ENCODE results near the gene PCCA. TPM values are rescaled to one million over a fixed set of nuclear protein-coding genes. Genes with fewer than 3 reads are reported as not detected.

Gene PCCA
- total and polyA plus RNA-seq, 2 experiments from 2014 or later = 41.9 to 46.6 TPM

GRCh38 chr13:100362781-100363180 lies 273.9 kb downstream of the PCCA start:
- H3K27me3 ChIP-seq (ENCODE audit: insufficient read depth) = no peaks in the 10 kb centered on the region
- H3K27me3 Mint-ChIP-seq (ENCODE audit: insufficient read depth, low read depth, poor library complexity) = no peaks in the 10 kb centered on the region
- peaks cover 6% of the 10 kb centered on the region; the same call in 2 of the 3 replicates for H3K36me3 Mint-ChIP-seq (ENCODE audit: low read depth)
- H3K4me1 ChIP-seq (ENCODE audit: insufficient read depth) = peaks cover 26% of the 10 kb centered on the region; the same call in 1 of the 2 replicates
- H3K4me3 Mint-ChIP-seq = no peak overlapping the region
- DNase-seq (ENCODE audit: low spot score) (no peak), ATAC-seq (no peak)
- no peaks in the 10 kb centered on the region for H3F3A ChIP-seq (replicated peaks; ENCODE audit: low read depth)
- H3K36me3 ChIP-seq (ENCODE audit: insufficient read depth) = no peaks in the 10 kb centered on the region
- H3K4me3 ChIP-seq = no peak overlapping the region
- H3K27ac ChIP-seq (ENCODE audit: low read depth) = no peak overlapping the region
- peak overlapping the region; percentile 4; the same call in 1 of the 2 replicates for H3K27ac Mint-ChIP-seq
- H3K4me2 ChIP-seq = no peak overlapping the region
- H4K20me1 ChIP-seq (replicated peaks; ENCODE audit: insufficient read depth) = no peaks in the 10 kb centered on the region
- H3K4me1 Mint-ChIP-seq = peaks cover 41% of the 10 kb centered on the region
- H2AFZ ChIP-seq = no peak overlapping the region
- H3K9me3 Mint-ChIP-seq = no peaks in the 10 kb centered on the region
- TF ChIP-seq POLR2AphosphoS5 (IDR thresholded peaks at IDR 0.05; ENCODE audit: low read depth) (no peak), ZNF462 (CRISPR knock-in tag; IDR thresholded peaks at IDR 0.05) (no peak), CTCF (conservative IDR thresholded peaks at IDR 0.05; ENCODE audit: low read depth in 2 of 2) (no peak), STAT1 (IDR thresholded peaks at IDR 0.05; ENCODE audit: unreplicated experiment) (no peak), EZH2 (IDR thresholded peaks at IDR 0.05; ENCODE audit: low read depth, unreplicated experiment) (no peak), EZH2phosphoT487 (IDR thresholded peaks at IDR 0.05; ENCODE audit: unreplicated experiment) (no peak), REST (IDR thresholded peaks at IDR 0.05; ENCODE audit: unreplicated experiment) (no peak), ZNF331 (CRISPR knock-in tag; IDR thresholded peaks at IDR 0.05; ENCODE audit: low read depth) (no peak), JUNB (IDR thresholded peaks at IDR 0.05; ENCODE audit: unreplicated experiment) (no peak), NANOG (IDR thresholded peaks at IDR 0.05; ENCODE audit: borderline replicate concordance) (no peak), ZNF114 (CRISPR knock-in tag; IDR thresholded peaks at IDR 0.05) (no peak)
- no peaks in the 10 kb centered on the region for H3K9me2 ChIP-seq (ENCODE audit: insufficient read depth)
- no peaks in the 10 kb centered on the region for H3K79me2 ChIP-seq (replicated peaks; ENCODE audit: insufficient read depth)

Measured in GM23338 (cell line).